ENCODE results near the gene MAGI2.
A peak's percentile ranks its signal among the peaks of the same experiment; 100 is the strongest.
"Not testable (repeated sequence)": the region's sequence is repeated elsewhere in the genome, so short reads cannot be mapped to it uniquely, and the experiment has no call there.

Gene MAGI2

GRCh38 chr7:78326189-78326588 is 1127.3 kb downstream of the MAGI2 start:
- DNase-seq (ENCODE audit: low spot score) (peak; percentile 58), FAIRE-seq (no peak)

DNA sequence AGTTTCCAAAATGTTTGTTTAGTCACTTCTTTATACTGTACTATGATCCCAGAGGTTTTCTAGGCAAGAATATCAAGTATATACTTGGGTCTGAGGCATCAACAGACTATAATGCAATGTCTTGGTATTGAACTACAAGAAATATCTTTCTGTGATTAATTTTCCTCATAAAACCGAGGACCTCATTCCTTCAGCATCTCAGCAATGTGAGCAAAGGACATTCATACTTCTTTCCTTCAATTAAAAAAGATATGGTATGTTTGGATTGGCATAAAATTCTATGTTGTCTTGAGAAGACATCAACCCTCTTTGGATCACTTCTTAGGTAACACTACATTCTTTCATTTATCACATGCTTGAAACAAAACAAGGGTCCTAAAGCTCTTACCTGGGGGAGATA is 1130.3 kb downstream of the MAGI2 start:
- no peak for DNase-seq (ENCODE audit: low spot score)
- no peak for FAIRE-seq

- FAIRE-seq; DNase-seq (ENCODE audit: low spot score): not testable (repeated sequence)
These were observed 1131.2 kb downstream of the MAGI2 start for GRCh38 chr7:78322231-78322630.

- FAIRE-seq, result no peak
- DNase-seq (ENCODE audit: low spot score), result no peak
These were observed 1136.1 kb downstream of the MAGI2 start for GRCh38 chr7:78317371-78317770.

- FAIRE-seq, result no peak
These were observed 1137.4 kb downstream of the MAGI2 start for GRCh38 chr7:78316110-78316509.

GRCh38 chr7:78315119-78315518 is 1138.3 kb downstream of the MAGI2 start:
- FAIRE-seq (no peak), DNase-seq (ENCODE audit: low spot score) (no peak)

More at GRCh38 chr7:78316110-78316509, 1137.4 kb downstream of the MAGI2 start:
- DNase-seq (ENCODE audit: low spot score), result no peak

DNA sequence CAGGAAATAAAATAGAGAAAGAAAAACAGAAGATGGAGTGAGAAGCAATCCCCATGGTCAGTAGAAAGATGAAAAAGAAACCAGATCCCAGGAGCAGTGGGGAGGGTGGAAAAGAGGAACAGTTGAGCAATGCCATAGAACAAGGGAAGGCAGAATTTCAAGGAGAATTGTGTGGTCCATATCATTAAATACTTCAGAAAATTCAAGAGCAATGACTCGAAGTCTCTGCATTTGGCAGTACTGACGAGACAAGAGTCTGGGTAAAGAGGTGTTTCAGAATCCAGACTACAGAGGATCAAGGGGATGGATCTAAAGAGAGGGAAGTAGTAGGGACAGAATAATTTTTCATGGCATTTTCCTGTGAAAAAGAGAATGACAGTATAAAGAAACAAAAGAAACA is 1142.3 kb downstream of the MAGI2 start:
- FAIRE-seq, result no peak
- DNase-seq (ENCODE audit: low spot score), result no peak

DNA sequence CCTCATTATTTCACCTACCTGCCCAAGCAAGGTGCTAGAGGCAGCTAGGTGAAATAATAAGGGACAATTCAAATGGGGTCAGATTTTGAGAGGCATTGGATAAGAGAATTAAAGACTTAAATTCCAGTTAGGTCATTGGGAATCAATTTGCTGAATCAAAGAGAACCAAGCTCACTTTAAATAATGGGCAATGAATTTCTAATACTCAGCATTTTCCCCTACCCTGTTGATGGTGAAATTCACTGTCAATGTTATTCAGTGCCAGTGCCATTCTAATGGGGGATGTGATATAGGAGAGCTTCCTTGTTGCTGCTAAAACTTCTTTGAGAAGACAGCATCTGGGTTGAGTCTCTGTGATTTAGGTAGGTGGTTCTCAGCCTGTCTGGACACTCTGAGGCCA is 1145.6 kb downstream of the MAGI2 start:
- FAIRE-seq, result no peak
- DNase-seq (ENCODE audit: low spot score), result no peak

- FAIRE-seq (no peak), DNase-seq (ENCODE audit: low spot score) (no peak)
These were observed 1146.8 kb downstream of the MAGI2 start for GRCh38 chr7:78306634-78307033.

GRCh38 chr7:78301407-78301806 is 1152.1 kb downstream of the MAGI2 start:
- peak; percentile 8 for DNase-seq (ENCODE audit: low spot score)
- no peak for FAIRE-seq

- DNase-seq (ENCODE audit: low spot score) (no peak), FAIRE-seq (no peak)
These were observed 1154.4 kb downstream of the MAGI2 start for GRCh38 chr7:78299088-78299487.

DNA sequence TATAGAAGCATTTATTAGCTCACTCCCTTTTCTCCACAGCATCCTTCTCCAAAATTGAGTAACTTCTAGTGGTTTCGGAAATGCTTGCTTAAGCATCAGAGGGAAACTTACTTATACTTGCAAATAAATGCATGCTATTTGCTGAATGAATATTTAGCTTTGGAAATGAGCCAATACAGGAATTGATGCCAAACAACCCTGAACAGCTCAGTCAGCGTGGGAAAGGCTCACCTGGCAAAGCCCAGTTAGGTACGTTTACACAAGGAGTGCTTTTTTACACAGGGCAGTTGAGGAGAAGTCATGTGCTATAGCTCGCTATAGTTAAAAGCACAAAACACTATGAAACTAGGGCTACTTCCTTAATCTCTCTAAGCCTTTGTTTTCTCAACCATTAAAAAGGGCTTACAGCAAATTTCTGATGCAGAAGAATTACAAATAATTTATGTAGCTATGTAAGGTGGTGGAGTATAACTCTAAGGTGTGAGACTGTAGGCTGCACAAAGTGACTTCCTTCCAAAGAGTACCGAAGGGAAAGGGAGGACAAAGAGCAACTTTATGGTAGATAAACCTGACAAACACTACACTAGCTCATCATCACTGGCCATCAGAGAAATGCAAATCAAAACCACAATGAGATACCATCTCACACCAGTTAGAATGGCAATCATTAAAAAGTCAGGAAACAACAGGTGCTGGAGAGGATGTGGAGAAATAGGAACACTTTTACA is 1156.7 kb downstream of the MAGI2 start:
- FAIRE-seq, result no peak

DNA sequence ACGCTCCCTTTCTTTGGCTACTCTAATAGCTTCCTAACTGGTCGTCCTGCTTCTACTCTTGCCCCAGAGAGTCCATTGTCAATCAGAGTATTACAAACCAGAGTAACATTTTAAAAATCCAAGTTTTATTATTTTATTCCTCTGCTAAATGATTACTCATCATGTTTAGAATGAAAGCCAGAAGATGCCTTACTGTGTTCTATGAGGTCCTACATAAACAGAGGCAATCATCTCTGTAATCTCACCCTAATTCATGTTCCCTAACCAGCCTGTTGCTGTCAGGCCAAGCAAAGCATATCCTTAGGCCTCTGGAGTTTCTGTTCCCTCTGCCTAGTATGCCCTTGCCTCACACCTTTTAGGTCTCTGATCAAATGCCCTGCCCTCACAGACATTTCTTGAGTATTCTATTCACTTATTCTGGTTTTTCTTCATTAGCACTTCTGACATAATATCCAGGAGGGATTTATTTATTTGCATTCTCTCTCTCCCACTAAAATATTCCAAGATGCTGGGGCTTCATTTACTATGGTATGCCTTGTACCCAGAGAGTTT is 1157.3 kb downstream of the MAGI2 start:
- no peak for FAIRE-seq
- no peak for DNase-seq (ENCODE audit: low spot score)

More for the DNA sequence above, 1156.7 kb downstream of the MAGI2 start:
- no peak for DNase-seq (ENCODE audit: low spot score)

DNA sequence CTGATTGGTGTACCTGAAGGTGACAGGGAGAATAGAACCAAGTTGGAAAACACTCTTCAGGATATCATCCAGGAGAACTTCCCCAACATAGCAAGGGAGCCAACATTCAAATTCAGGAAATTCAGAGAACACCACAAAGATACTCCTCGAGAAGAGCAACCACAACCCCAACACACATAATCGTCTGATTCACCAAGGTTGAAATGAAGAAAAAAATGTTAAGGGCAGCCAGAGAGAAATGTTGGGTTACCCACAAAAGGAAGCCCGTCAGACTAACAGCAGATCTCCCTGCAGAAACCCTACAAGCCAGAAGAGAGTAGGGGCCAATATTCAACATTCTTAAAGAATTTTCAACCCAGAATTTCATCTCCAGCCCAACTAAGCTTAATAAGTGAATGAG is 1164.0 kb downstream of the MAGI2 start:
- not testable (repeated sequence) for DNase-seq (ENCODE audit: low spot score); FAIRE-seq

- DNase-seq (ENCODE audit: low spot score) (no peak), FAIRE-seq (no peak)
These were observed 1168.5 kb downstream of the MAGI2 start for GRCh38 chr7:78284945-78285344.

GRCh38 chr7:78280276-78280675 is 1173.2 kb downstream of the MAGI2 start:
- DNase-seq (ENCODE audit: low spot score), result no peak
- FAIRE-seq, result no peak

- FAIRE-seq, result no peak
- DNase-seq (ENCODE audit: low spot score), result no peak
These were observed 1174.0 kb downstream of the MAGI2 start for GRCh38 chr7:78279457-78279856.

- peak; percentile 46 for DNase-seq (ENCODE audit: low spot score)
- FAIRE-seq, result no peak
These were observed 1174.4 kb downstream of the MAGI2 start for GRCh38 chr7:78279032-78279431.

- FAIRE-seq (no peak), DNase-seq (ENCODE audit: low spot score) (no peak)
These were observed 1186.3 kb downstream of the MAGI2 start for GRCh38 chr7:78267141-78267540.

- FAIRE-seq (no peak), DNase-seq (ENCODE audit: low spot score) (no peak)
These were observed 1188.0 kb downstream of the MAGI2 start for GRCh38 chr7:78265486-78265885.

DNA sequence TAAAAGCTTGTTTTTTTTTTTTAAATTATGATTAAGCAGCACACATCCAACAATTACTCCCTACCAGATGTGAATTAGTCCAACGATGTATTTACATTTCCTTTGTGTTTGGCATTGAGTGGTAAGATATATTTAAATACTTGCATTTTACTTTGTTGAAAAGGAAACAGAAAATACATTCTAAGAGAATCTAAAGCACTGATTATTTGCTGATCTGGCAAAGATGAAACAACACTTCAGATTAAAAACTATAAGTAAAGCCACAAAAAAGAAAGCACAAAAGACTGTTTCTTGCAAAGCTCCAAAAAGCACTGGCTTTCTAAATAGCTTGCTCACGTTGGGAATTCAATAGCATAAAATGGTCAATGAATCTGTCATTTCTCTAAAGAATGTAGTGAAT is 1188.4 kb downstream of the MAGI2 start:
- no peak for DNase-seq (ENCODE audit: low spot score)

GRCh38 chr7:78264105-78264504 is 1189.4 kb downstream of the MAGI2 start:
- DNase-seq (ENCODE audit: low spot score) (no peak), FAIRE-seq (no peak)

More for the DNA sequence above, 1188.4 kb downstream of the MAGI2 start:
- FAIRE-seq, result no peak

GRCh38 chr7:78261739-78262138 is 1191.7 kb downstream of the MAGI2 start:
- DNase-seq (ENCODE audit: low spot score), result no peak
- no peak for FAIRE-seq

Measured in urothelium cell line (cell line).